ENCODE measurements around the gene PLA2G7.

DNA sequence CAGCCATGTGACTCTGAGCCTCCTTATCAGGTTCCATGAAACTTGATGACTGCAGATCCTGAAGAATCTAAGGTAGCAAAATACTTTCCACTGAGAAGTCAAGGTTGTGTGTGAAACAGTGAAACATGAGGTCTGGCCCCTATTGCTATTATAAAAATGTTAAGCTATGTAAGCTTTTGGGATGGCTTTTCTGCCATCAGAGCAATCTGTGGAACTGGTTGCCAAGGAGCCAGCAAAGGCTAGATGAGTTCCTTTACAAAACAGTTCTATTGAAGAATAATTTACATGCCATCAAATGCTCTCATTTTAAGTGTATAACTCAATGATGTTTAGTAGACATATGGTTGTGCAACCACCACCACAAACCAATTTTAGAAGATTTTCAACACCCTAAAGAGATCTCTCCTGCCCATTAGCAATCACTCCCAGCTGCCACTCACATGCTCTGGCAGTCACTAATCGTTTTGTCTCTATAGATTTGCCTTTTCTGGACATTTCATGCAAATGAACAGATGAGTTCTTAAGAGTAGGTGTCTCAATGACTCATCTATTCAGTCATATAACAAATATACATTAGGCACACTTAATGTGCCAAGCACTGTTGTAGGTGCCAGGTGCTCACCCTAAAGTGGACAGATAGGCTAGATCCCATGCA, 38.2 kb upstream of the PLA2G7 start:
- TF ChIP-seq POLR2A (IDR thresholded peaks at IDR 0.05) = no peak
- TF ChIP-seq, protein P1, sequence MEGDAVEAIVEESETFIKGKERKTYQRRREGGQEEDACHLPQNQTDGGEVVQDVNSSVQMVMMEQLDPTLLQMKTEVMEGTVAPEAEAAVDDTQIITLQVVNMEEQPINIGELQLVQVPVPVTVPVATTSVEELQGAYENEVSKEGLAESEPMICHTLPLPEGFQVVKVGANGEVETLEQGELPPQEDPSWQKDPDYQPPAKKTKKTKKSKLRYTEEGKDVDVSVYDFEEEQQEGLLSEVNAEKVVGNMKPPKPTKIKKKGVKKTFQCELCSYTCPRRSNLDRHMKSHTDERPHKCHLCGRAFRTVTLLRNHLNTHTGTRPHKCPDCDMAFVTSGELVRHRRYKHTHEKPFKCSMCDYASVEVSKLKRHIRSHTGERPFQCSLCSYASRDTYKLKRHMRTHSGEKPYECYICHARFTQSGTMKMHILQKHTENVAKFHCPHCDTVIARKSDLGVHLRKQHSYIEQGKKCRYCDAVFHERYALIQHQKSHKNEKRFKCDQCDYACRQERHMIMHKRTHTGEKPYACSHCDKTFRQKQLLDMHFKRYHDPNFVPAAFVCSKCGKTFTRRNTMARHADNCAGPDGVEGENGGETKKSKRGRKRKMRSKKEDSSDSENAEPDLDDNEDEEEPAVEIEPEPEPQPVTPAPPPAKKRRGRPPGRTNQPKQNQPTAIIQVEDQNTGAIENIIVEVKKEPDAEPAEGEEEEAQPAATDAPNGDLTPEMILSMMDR (IDR thresholded peaks at IDR 0.05 in 4 of 5, conservative IDR thresholded peaks at IDR 0.05 in 1 of 5) = no peak

Data from gastrocnemius medialis (tissue), 4 donors.